GM15510 (cell line): Measurements from ENCODE around the gene TAF7.

Experiments
- POLR2A ChIP-seq: IDR thresholded peaks from 3 replicates; pipeline ENCODE4 v1.6.1; 2011; ENCODE audit warnings: borderline replicate concordance; ENCODE audit not compliant: insufficient read length; ENCODE audit errors: extremely low read depth

TAF7 gene

GRCh38 chr5:141320225-141321169 is at the start of gene TAF7:
Gene TAF7, minus strand, starts transcription at chr5:141320784. Its CDS starts 740 bp downstream, at chr5:141320044.
- TF ChIP-seq POLR2A, result peak; percentile 97

DNA sequence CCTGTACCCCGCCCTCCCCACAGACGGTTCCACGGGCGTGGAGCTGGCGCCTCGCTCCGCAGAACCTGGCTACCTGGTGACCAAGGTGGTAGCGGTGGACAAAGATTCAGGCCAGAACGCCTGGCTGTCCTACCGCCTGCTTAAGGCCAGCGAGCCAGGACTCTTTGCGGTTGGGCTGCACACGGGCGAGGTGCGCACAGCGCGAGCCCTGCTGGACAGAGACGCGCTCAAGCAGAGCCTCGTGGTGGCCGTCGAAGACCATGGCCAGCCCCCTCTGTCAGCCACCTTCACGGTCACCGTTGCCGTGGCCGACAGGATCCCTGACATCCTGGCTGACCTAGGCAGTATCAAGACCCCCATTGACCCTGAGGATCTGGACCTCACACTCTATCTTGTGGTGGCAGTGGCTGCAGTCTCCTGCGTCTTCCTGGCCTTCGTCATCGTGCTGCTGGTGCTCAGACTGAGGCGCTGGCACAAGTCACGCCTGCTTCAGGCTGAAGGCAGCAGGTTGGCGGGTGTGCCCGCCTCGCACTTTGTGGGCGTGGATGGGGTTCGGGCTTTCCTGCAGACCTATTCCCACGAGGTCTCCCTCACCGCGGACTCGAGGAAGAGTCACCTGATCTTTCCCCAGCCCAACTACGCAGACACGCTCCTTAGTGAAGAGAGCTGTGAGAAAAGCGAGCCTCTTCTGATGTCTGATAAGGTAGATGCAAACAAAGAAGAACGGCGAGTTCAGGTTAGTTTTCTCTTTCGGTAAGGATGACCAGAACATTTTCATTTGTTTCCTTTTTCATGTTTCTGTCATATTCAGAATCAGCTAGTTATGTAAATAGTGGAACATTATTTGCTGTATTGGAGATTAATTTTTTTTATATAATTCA is 45.7 kb upstream of the TAF7 start:
- no peak for TF ChIP-seq POLR2A

- TF ChIP-seq POLR2A, result no peak
These were observed 43.5 kb upstream of the TAF7 start, which contains the start of gene PCDHGA5 for GRCh38 chr5:141363952-141364660. Gene PCDHGA5, plus strand, starts transcription at chr5:141364162. Its CDS starts 169 bp downstream, at chr5:141364331.

GRCh38 chr5:141362719-141363118 is 42.1 kb upstream of the TAF7 start:
- TF ChIP-seq POLR2A, result no peak

GRCh38 chr5:141360685-141361084 is 40.1 kb upstream of the TAF7 start:
- no peak for TF ChIP-seq POLR2A

DNA sequence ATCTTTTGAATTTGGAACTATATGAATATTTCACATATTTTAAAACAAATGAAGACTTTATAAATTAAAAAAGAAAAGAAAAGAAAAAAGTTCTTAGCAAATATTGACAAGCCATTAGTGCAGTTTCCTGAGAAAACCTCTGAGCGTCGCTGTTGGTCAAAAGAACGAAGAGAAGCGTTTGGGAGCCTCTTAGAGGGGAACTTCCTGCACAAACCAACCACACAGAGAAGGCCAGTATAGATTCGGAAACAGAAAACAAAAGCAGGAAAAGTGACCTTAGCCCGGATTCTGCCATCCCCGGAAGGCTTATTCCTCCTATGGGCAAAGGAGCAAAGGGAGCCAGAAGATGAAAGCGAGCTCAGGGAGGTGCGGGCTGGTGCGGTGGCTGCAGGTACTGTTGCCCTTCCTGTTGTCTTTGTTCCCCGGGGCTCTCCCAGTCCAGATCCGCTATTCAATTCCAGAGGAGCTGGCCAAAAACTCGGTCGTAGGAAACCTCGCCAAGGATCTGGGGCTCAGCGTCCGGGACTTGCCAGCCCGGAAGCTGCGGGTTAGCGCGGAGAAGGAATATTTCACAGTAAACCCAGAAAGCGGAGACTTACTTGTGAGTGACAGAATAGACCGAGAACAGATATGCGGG is 39.3 kb upstream of the TAF7 start, which contains the start of gene PCDHGB2:
TSS of gene PCDHGB2 (plus strand) at position 205 of the 637 bp plus-strand sequence. CDS start at position 347, 142 bp downstream.
- TF ChIP-seq POLR2A, result no peak

- no peak for TF ChIP-seq POLR2A
These were observed 36.4 kb upstream of the TAF7 start for GRCh38 chr5:141356950-141357349.

- TF ChIP-seq POLR2A, result no peak
These were observed 35.5 kb upstream of the TAF7 start for GRCh38 chr5:141356133-141356532.

- no peak for TF ChIP-seq POLR2A
These were observed 35.1 kb upstream of the TAF7 start for GRCh38 chr5:141355641-141356040.

DNA sequence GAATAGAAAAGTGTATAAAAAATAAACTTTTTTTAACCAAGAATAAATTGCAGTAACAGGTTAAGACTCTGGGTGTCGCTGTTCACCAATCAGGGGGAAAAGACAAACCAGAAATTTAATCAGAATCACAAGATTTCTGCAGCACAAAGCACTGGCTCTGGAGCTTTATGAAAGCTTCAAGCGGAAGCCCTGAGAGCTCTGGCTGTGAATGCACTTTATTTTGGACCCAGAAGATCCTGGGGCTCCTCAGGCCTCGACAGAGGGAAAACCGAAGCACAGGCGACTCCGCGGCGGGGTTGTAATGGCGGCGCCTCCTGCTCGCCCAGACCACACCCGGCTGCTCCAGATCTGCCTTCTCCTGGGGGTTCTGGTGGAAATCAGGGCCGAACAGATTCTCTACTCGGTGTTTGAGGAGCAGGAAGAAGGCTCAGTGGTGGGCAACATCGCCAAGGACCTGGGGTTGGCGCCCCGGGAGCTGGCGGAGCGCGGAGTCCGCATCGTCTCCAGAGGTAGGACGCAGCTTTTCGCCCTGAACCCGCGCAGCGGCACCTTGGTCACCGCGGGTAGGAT is 34.4 kb upstream of the TAF7 start, which contains the start of gene PCDHGA4:
TSS of gene PCDHGA4 (plus strand) at position 122 of the 570 bp plus-strand sequence. CDS start at position 209, 87 bp downstream.
- no peak for TF ChIP-seq POLR2A

DNA sequence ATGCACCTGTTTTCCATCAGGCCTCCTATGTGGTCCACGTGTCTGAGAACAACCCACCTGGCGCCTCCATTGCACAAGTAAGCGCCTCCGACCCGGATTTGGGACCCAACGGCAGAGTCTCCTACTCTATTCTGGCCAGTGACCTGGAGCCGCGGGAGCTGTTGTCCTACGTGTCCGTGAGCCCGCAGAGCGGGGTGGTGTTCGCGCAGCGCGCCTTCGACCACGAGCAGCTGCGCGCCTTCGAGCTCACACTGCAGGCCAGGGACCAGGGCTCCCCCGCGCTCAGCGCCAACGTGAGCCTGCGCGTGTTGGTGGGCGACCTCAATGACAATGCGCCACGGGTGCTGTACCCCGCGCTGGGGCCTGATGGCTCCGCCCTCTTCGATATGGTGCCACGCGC is 31.0 kb upstream of the TAF7 start:
- TF ChIP-seq POLR2A, result no peak

GRCh38 chr5:141349917-141350619 is 29.5 kb upstream of the TAF7 start, which contains the start of gene PCDHGB1:
Gene PCDHGB1, plus strand, starts transcription at chr5:141350099. Its CDS starts 162 bp downstream, at chr5:141350261.
- TF ChIP-seq POLR2A, result no peak

DNA sequence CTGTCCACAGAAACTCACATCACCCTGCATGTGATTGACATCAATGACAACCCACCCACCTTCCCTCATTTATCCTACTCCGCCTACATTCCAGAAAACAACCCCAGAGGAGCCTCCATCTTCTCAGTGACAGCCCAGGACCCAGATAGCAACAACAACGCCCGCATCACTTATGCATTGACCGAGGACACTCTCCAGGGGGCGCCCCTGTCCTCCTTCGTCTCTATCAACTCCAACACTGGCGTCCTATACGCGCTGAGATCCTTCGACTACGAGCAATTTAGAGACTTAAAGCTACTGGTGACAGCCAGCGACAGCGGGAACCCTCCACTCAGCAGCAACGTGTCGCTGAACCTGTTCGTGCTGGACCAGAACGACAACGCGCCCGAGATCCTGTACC is 24.7 kb upstream of the TAF7 start:
- TF ChIP-seq POLR2A, result no peak
